COLO668 (cell line): ENCODE data around the gene GLUL.

Experiments
- DNase-seq: peaks from one replicate; lab custom pipeline; 2025; ENCODE audit not compliant: unreplicated experiment; lab: John Stamatoyannopoulos, UW

The GLUL gene

DNA sequence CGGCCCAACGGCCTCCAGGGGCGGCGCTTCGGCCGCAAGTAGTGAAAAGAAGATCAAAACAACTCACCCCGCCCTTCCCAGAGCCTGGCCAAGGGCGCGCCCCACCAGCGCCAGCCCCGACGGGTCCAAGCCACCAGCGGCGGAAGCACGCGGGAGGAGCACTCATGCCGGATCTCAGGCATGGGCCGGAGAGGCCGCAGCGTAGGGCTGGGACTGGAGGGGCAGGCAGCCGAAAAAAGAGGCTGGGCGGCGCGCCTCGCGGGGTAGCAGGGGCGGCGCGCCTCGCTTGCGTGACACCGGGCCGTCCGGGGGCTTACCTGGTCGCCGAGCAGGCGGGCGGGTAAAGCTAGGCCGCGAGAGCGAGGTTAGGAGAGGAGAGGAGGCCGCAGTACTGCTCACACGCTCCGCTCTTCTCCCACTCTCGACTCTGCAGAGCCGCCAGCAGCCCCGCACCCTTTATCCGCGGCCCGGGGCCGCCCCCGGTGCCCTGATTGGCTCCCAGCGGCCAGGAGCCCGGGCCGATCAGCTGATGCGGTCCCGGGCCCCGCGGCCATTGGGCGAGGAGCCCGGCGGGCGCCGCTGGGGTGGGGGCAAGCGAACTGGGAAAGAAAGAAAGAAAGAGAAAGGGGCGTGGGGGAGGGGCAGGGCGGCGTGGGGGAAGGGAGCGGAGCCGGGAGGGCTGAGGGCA is at the start of gene GLUL:
GLUL (minus strand) TSS at position 429 of the 688 bp plus-strand sequence. CDS start 3,053 bp downstream, outside the sequence.
- peak; percentile 98 for DNase-seq

DNA sequence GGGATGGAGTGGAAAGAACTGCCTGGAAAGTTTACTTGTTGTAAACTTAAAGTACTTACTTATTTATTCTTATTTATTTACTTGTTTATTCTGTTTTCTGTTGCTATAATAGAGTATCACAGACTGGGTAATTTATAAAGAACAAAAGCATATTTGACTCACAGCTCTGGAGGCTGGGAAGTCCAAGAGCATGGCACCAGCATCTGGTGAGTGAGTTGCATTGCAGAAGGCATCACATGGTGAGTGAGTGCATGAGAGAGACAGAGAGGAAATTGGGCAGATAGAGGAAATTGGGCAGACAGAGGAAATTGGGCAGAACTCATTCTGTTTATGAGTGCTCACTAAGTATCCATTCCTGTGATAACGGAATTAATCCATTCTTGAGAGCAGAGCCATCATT is 46.7 kb upstream of the GLUL start:
- no peak for DNase-seq

DNA sequence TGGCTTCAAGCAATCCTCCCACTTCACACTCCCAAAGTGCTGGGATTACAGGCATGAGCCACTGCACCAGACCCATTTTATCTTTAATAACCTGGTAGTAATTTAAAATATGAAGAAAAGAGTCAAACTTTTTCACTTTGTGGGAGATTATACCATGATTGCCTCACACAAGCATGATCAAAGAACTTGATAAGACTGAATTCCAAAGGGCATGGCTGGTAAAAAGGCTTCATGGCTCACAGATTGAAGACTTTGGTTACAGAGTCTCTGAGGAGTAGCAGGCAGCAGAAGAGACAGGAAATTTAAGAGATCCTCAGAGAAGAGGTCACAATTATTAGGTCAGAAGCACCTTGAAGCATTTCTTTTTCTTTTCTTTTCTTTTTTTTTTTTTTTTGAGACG is 42.0 kb upstream of the GLUL start:
- no peak for DNase-seq

DNA sequence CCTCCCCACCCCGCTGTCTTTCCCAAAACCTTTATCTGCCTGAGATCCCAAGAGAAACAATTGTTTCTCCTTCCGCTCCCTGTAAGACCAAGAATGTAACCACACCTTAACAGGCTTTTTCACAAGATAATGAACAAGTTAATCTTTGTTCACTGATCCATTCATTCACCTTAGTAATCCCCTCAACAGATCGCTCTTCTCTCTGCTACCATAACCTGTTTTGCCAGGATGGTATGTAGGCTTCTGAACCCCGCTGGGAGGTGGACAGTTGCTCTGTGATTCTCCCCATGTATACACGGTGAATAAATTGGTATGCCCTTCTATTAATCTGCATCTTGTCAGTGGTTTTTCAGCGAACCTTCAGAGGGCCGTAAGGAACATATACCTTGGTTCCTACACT is 39.7 kb upstream of the GLUL start:
- no peak for DNase-seq

DNA sequence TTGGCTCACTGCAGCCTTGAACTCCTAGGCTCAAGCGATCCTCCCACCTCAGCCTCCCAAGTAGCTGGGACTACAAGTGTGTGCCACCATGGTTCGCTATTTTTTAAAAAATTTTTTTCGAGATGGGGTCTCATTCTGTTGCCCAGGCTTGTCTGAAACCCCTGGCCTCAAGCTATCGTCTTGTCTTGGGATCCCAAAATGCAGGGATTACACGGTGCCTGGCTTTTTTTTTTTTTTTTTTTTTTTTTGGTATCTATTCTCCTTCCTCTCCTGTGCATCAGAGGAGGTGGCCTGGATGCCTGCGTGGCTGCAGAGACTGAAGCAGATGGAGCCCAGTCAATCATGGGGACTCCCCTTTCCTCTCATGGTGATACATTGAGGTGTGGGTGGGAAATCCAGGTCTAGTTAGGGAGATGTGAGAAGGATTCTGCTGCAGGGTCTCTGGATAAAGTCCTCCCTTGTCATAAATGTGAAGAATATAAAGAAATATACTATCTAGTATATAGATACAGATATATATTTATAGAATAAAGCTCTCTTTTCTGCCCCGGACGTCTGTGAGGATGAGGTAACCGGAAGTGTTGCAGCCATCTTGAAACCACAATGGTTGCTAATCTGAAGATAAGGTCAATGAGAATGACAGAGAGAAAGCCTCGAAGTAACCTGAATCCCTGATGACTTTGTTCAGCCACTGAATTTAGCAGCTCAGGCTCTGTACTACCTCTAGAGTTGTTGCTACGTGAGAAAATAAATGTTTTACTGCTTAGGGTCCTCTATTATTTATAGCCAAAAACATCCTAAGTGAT is 38.9 kb upstream of the GLUL start:
- no peak for DNase-seq

DNA sequence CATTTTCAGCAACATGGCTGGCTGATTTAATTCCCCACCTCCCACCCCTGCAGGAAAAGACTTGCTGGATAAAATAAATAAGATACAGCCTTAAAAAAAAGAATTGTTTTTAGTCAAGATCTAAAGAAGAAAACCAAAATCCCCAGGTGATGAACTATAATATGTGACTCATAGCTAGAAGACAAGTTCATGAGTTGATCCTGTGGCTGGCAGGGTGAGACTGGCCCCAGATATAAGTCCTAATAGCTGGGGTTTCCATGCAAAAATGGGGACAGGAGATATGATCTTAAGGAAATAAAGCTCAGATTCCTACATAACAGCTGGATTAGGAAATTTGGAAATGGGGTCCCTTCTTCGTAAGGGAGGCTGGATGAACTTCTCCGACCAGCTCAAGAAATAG is 36.5 kb upstream of the GLUL start:
- no peak for DNase-seq

DNA sequence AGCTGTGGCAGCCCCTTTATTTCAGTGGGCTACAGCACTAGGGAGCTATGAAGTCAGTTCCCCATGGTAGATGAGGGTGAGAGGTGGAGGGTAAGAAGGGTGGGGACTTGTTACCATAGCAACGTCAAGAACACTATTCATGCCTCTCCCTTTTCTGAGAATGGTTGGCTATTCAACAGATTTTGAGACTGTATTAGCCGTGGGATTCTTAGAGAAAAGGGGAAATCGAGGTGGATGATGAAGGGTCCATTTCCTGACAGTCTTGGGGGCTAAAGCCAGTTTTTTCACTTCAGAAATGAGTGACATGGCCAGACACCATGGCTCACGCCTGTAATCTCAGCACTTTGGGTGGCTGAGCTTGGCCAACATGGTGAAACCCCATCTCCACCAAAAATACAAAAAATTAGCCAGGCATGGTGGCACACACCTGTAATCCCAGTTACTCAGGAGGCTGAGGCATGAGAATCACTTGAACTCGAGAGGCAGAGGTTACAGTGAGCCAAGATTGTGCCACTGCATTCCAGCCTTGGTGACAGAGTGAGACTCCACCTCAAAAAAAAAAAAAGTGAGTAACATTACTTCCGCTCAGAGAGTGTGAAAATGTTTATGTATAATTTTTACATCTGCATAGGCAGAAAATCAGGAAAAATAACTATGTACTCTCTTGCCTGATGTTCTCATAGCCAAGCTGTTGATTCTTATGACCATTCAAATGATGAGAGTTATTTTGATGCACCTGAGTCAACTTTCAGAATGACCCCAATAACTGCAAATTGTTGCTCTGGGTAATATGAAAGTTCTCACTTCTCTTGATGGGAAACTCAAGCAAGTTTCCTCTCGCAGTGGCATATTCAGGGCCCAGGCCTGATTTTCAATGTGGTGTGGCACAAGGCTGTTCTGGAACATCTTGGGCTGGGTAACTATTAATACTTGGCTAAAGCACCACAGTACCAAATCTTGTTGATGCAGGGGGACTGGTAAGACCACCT is 35.1 kb upstream of the GLUL start:
- no peak for DNase-seq

DNA sequence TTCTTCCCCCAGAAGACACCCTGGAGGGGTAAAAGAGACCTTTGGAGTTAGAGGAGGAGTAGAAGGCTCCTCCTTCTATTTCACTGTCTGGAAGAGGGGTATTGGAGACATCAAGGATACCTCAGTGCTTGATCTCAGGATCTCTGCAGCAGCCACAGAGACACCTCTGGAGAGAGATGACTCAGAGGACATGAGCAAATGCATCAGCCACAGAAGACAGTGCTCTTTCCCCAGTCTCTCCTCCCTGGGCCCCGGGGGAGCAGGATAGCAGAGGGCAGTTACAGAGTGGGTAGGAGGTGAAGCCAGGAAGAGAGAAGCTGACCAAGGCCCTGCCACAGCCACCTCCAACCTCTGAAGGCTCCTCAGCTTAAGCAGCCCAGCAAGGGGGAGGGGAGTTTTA is 24.2 kb upstream of the GLUL start:
- no peak for DNase-seq

DNA sequence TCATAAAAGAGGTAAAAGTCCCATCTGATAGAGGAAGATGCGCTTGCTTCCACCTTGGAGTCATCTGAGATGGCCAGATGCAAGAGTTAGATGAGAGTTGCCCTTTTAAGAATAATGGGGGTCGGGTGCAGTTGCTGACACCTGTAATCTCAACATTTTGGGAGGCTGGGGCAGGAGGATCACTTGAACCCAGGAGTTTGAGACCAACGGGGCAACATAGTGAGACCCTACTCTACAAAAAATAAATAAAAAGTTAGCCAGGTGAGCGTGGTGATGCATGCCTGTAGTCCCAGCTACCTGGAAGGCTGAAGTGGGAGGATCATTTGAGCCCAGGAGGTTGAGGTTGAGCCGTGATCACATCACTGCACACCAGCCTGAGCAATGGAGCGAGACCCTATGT is 22.4 kb upstream of the GLUL start:
- no peak for DNase-seq

DNA sequence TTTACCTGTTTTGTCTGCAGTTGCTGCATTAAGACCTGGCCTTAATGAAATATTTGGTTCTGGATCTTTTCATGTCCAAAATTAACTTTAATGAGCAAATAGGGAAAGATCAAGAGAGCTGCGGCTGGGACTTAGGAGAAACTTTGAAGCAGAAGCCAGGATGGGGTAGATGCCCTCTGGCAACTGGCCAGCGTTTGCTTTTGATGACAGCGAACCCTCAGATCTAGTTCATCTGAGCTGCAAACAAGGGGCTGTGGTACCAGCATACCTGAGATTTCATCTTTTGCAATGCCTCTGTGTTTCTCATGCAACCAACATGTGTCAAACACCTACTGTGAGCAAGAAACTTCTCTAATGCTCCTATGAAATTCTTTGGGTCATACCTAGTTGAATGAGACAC is 21.9 kb upstream of the GLUL start:
- DNase-seq, result no peak

DNA sequence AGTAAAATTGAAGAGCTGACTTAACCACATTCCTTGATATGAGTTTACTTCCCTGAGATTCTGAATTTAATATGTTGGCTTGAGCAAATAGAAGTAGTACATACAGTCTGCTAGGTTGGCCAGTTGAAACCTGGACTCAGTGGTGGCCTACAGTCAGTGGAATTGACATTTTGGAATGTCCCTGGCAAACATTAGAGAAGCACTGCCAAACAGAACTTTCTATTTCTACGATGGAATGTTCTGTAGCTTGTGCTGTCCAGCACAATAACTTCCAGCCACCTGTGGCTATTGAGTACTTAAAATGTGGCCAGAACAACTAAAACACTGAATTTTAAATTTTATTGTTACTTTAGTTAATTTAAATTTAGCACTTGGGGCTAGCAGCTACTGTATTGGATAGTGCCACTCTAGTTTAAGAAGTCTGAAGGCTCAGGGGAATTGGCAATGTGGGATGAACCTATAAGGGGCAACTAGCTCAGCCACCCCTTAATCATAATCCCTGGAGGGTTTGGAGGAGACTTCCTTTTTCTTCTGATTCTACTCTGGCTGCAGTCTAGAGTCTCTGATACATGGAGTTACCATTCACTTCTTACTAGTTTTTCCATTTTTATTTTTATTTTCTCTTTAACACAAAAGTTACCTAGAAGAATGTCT is 19.2 kb upstream of the GLUL start:
- no peak for DNase-seq

DNA sequence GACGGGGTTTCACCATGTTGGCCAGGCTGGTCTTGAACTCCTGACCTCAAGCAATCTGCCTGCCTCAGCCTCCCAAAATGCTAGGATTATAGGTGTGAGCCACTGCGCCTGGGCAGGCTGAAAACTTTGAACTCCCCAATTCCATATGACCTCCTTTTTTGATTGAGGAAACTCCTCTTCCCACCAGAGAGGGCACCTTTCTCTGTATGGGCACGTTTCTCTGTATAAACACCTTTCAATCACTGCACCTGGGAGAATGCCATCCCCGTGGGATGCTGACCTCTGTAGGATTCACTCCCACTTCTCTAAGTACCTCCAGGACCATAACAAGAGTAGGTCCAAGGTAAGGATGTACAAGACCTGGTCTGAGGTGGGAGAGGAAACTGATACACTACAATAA is 18.5 kb upstream of the GLUL start:
- no peak for DNase-seq

DNA sequence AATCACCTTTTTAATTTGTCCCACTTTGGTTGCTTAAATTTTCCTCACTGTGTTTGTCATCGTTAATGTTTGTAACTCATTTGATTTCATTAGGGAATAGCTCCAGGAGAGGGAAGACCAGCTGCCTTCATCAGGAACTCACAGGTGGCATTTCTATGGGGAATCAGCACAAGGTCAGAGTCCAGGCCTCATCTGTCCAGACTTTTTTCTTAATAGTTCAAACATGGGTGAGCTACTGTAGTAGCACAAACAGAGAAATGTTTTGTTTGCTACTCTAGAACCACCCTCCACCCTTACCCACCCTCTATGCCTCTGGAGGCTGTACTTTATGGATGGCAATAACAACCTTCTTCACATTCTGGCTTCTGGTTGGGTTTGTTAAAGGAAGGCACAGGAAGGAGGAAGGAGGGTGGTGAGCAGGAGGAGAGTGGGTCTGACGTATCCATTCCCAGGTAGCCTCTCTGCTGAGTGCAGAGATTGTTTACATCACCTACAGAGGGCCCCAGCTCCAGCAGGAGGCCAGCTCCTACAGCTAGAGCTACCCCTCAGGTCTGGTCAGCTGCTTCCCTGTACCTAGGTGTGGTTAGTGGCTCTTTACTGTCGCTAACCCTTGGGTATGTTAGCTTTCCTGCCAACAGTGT is 17.0 kb upstream of the GLUL start:
- DNase-seq, result peak; percentile 25

DNA sequence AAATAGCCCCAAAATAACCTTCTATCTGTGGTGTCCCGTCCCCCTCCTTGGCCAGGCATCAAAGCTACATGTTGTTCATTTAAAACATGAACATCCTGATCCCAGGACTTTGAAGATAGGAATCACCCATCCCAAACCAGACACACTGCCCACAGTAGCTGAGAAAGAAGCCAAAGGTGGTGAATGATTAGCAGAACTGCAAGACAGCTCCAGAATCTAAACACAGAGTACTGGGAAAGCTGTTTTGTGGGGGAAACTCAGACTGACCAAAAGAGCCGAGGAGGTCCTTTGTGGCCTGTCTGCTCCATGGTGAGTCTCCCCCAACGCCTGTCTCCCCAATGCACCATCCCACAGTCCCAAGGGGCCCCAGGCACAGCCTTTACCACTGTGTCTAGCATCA is 16.1 kb upstream of the GLUL start:
- DNase-seq, result no peak

DNA sequence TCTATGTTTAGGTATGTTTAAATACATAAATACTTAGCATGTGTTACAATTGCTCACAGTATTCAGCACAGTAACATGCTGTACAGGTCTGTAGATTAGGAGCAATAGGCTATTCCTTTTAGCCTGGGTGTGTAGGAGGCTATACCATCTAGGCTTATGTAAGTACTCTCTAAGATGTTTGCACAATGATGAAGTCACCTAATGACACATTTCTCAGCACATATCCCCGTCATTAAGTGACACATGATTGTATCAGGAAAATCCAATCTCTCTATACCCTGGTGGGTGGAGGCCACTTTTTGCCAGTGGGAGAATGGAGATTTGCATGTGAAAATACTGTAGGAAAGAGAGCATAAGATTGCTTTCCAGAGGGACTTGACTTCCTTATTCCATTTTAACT is 14.4 kb upstream of the GLUL start:
- DNase-seq, result no peak

DNA sequence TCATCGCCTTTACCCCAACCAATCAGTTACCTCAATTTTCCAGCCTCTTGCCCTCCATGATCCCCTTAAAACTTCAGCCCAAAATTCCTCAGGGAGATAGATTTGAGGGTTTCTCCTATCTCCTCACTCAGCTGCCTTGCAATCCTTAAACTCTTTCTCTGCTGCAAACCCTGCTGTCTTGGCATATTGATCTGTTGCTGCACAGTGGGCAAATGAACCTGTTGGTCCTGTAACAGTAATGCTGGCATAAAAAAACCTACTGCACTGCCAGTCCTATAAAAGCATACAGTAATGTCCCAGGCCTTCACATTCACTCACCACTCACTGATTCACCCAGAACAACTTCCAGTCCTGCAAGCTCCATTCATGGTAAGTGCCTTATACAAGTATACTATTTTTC is 14.0 kb upstream of the GLUL start:
- no peak for DNase-seq

DNA sequence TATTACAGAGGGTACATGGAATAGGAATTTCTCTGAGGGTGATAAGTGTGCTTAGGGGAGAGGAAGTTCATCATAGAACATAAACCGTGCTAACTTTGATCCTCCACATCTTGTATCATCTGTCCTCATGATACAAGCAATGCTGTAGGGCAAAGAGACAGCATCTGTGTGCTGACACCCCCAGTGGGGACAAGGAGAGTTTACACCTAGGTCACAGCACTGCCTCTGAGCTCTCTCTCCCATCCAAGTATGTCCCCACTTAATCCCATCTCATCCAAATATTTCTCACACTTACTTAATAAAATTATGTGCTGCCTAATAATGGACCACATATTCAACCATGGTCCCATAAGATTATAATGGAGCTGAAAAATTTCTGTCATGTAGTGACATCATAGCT is 13.2 kb upstream of the GLUL start:
- no peak for DNase-seq

DNA sequence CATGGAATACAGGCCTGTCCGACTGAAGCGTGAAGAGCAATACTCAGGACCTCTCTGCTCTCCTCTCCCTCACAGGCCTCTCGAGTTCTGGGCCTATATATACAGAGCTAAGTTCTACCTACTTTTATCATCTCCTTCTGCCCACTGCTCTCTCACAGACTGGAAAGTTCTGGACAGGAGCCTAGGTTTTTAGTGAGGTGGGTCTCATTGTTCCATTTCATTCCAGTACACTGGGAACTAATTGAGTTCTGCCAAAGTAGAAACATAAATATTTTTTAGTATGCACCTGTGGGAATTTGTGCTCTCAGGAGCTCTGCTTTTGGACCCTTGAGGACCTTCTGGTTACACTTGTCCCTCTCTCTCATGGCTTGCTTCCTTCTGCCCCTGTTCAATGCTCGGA is 9.0 kb upstream of the GLUL start, which contains the start of gene TEDDM1:
TEDDM1 (minus strand) TSS at position 101 of the 400 bp plus-strand sequence. CDS start 182 bp downstream, outside the sequence.
- DNase-seq, result no peak

DNA sequence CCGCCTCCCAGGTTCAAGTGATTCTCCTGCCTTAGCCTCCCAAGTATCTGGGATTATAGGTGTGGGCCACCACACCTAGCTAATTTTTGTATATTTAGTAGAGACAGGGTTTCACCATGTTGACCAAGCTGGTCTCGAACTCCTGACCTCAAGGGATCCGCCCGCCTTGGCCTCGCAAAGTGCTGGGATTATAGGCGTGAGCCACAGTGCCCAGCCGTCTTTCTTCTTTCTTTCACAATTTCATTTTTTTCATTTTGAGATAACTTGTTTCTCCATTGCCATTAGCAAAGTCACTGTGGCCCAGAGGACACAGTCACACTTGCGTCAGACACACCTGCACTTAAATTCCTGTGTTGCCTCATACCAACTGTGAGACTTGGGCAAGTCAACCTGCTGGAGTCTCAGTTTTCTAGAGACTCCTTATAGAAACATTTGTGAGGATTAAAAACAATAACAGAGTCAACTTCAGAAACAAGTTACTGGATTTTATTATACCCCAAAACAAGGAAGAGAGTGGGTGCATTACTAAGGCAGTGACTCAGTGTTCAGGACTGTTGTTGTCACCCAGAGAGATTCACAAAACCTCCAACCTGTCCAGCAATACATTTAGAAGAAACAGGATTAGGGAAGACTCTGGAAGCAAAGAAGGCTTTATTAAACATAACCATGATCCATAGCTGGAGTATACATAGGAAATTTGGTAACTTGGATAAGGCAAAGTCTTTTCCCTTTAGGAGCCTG is 6.2 kb upstream of the GLUL start:
- no peak for DNase-seq

DNA sequence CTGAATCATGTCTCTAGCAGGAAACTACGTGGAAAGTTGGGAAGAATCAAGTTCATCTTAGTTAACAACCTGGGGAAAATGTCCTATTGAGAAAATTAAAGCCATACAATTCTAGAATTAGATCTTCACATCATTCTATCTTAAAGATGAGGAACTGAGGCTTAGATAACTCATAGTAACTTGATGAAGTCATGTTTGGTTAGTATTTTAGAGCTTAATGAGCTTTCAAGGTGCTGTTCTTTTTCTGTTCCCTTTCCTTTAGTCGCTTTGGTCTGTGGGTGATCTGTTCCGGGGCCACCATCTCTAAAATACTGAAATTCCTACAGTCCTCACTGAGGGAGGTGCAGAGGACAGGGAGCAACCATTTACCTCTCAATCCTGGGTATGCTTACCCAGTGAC is 4.3 kb upstream of the GLUL start:
- no peak for DNase-seq
